Mammary epithelial cell (primary cell): ENCODE measurements around the gene ANKRD55.
"Not testable (repeated sequence)": the region's sequence is repeated elsewhere in the genome, so short reads cannot be mapped to it uniquely, and the experiment has no call there.

Source experiments
- CTCF ChIP-seq, 2 donors: IDR thresholded peaks in 1 of 2; conservative IDR thresholded peaks in 1 of 2; 2 replicates each; pipeline ENCODE4 v1.5.1; 2011 to 2012; ENCODE audit warnings: inconsistent platforms in 2 of 2, low read length in 2 of 2, mild to moderate bottlenecking in 2 of 2, control low read depth in 1 of 2, low read depth in 1 of 2; ENCODE audit not compliant: insufficient read depth in 1 of 2; ENCODE audit errors: extremely low read depth in 1 of 2
- EZH2 ChIP-seq: IDR thresholded peaks from 2 replicates; pipeline ENCODE4 v1.6.1; 2012; ENCODE audit warnings: low read length, inconsistent platforms, borderline replicate concordance

- not testable (repeated sequence) for TF ChIP-seq CTCF (conservative IDR thresholded peaks at IDR 0.05 in 1 of 2, IDR thresholded peaks at IDR 0.05 in 1 of 2; ENCODE audit: extremely low read depth in 1 of 2, insufficient read depth in 1 of 2, low read depth in 1 of 2, low read length in 2 of 2); EZH2
Observed at GRCh38 chr5:56201762-56202261, 31.3 kb downstream of the ANKRD55 start.
